Jurkat, Clone E6-1 (cell line): ENCODE measurements around the gene KREMEN1.

ENCODE experiments used
- DNase-seq: peaks from one replicate; pipeline ENCODE4 v3.0.0-alpha.2; 2011; ENCODE audit warnings: low read depth, low spot score
- H3K4me3 ChIP-seq: 2 replicates; pipeline ENCODE4 v1.5.1; 2011; ENCODE audit warnings: mild to moderate bottlenecking, low read length, control low read depth, moderate library complexity

Gene KREMEN1

DNA sequence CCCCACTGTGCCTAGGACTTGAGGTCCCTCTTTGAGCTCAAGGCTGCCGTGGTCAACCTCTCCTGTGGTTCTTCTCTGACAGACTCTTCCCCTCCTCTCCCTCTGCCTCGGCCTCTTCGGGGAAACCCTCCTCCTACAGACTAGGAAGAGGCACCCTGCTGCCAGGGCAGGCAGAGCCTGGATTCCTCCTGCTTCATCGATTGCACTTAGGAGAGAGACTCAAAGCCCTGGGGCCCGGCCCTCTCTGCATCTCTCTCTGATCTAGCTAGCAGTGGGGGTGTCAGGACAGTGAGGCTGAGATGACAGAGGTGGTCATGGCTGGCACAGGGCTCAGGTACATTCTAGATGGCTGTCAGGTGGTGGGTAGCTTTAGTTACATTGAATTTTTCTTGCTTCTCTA, 69.3 kb downstream of the KREMEN1 start:
- DNase-seq = no peak
- H3K4me3 ChIP-seq = no peak overlapping the region

DNA sequence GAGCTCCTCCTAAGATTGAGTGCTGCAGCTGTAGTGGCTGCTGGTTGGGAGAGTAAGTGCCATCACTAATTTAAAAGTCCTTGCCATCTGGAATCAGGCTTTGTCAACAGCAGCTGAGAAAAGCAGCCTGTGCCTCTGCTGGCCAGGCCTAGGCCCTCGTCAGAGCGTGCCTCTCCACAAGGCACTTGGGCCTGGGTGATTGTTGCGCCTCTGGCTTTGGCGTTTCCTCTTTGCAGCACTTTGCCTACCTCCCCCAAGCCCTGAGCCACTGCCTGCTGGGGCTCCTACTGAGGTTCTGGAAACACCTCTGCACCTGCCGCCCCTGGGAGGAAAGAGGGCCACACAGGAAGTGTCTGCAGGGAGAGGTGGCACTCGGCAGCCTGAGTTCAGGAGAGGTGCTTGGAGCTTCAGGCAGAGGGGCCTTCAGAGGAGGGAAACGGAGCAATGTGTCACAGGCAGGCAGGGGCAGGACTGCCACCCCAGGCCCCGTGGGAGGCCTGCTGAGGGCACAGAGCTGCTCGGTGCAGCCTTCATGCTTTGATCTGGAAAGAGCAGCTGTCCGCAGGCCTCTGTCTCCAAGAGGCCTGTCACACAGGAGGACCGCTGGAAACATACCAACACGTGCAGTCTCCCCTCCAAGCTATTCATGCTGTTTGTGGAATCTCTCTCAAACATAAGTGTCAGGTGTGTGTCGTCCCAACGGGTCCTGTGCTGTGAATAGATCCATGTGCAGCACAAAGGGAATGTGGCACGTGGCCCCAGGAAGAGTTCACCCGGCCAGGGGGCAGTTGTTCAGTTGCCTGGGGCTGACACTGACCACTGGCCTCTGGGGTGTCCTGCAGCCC, 71.3 kb downstream of the KREMEN1 start:
- DNase-seq = peak; percentile 44
- no peak overlapping the region for H3K4me3 ChIP-seq

DNA sequence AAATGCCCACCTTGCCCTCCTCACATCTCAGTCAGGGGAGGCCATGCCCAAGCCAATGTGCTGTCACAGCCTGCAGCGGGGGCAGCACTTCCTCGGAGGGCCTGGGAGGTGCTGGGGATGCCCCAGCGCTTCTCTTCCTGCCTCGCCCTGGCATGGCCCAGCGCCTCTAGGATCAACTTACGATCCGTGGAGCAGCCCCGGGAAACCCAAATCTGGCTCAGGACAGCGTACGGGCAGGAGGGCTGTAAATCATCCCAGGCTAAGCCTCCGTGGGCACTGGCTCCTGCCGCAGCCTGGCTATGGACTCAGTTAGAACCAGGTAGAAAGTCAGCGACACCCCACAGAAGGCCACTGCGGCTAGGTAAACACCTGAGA, 71.9 kb downstream of the KREMEN1 start:
- H3K4me3 ChIP-seq = no peak overlapping the region
- no peak for DNase-seq

DNA sequence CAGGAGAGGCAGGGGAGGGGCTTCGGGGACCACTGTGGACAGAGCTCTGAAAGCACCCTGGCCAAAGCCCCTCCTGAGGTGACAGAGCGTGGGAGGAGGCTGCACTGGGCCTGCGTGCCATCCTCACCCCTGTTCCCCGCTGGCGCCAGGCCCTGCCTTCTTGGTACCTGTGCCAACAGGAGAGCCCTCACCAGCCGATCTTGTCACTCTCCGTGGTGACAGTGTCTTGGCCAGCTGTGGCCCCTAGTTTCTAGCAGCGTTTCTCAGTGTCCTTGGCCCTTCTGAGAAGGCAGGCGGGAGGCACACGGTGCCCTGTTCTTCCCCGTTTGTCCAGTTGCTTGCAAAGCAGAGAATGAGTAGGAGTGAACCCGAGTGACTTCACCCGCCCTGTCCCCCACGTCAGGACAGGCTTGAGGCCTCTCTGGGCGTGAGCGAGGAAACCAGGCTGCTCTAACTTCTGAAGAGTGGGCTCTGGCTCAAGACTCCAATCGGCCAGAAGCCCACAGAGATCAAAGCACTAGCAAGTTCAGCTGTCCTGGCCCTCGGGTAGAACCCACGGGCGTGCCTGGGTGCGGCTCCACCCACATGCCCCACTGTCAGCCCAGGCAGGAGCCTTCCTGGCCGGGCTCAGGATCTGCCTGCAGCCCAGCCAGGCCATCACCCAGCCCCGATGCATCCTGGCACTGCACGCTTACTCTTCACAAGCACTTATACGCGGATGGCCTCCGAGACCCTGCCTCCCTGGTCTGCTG, 72.7 kb downstream of the KREMEN1 start:
- no peak for DNase-seq

DNA sequence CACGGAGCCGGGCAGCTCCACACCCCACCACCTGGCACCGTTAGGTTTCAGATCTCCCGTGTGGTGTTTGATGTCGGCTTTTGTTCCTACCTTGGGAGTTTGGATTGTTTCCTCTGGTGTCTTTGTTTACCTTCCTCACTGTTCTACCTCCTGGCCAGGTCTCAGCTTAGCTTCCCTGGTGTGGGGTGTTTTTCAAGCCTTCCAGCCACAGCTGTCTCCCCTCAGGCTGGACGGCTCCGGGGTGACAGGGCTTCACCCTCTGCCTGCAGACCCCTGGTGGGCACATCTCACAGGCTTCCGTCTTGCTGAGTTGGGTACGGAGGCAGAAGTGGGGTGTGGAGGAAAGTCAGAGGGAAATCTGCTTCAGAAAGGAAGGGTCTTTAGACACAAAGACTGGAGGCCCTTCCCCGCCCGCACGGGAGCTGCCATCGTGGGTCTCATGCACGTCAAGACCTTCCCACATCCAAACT, 73.3 kb downstream of the KREMEN1 start:
- no peak for DNase-seq
- H3K4me3 ChIP-seq = no peak overlapping the region

More for the DNA sequence above, 72.7 kb downstream of the KREMEN1 start:
- no peak overlapping the region for H3K4me3 ChIP-seq

DNA sequence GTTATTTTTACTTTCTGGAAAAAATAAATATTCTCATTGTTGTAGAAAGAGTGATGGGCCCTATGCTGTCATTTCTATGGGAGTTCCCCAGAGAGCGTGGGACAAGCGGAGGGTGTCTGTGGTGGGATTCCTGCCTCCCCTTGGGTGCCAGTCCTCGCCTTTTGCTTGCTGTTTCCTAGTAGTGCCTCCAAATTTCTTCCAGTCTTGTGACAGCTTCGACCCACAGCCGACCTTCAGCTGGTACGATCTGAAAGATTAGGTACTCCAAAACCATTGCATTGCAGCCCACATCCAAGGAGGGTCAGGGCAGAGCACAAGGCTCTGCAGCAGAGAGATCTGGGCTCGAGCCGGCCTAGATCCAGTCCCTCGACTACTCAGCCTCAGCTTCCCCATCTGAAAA, 73.9 kb downstream of the KREMEN1 start:
- H3K4me3 ChIP-seq = no peak overlapping the region
- no peak for DNase-seq

DNA sequence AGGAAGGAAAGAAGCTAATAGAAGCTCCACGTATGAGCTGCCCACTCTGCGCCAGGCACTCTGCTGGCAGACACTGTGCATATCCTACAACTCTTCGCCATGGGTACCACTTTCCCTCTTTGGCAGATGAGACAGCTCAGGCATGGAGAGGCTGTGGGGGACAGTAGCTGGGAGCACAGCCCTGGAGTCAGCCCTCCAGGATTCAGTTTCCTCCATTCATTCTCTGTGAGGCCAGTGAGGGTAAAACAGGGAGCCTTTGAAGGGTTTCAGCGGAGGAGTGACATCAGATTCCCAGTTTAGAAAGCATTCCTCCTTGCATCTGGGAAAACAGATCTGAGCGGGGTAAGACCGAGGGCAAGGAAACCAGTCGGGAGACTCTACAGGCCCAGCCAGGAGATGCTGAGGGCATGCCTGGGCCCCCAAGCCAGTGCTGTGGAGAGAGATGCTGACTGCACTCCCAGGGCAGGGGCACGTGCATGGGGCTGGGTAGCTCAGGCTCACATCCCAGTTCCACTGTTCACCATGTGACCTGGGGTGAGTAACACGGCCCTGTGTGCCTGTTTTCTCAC, 74.6 kb downstream of the KREMEN1 start:
- no peak for DNase-seq
- H3K4me3 ChIP-seq = no peak overlapping the region

DNA sequence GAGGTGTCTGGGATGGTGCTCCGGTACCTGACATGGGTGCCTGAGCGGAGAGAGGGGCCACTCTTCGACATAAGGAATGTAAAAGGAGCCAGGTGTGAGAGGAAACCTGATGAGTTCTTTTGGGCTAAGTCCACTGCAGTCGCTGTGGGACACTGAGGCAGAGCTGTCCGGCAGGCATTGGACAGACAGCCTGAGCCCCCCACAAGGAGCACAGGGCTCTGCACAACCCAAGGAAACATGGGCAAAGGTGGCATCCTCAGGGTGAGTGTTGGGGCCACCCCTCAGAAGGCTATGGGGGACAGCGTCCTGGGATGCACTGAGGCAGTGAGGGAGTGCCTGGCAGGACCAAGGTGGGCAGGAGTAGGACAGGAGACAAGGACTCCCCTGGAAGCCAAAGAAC, 75.2 kb downstream of the KREMEN1 start:
- no peak for DNase-seq
- no peak overlapping the region for H3K4me3 ChIP-seq

DNA sequence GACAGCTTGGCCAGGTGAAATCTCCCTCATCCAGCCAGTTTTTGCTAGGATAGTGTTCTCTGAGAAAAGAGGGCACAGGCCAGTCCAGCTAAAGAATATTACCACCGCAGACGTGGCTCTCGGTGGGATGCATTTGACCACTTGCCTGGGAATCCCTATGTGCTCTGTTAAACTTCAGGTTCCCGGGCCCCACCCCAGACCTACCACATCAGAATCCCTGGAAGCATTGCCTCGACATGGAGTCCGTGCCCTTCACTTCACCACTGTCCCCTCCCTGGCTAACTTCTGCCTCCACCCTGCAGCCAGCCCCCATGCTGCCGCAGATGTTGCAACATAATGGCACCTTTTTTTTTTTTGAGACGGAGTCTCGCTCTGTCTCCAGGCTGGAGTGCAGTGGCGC, 76.0 kb downstream of the KREMEN1 start:
- no peak for DNase-seq
- H3K4me3 ChIP-seq = no peak overlapping the region

DNA sequence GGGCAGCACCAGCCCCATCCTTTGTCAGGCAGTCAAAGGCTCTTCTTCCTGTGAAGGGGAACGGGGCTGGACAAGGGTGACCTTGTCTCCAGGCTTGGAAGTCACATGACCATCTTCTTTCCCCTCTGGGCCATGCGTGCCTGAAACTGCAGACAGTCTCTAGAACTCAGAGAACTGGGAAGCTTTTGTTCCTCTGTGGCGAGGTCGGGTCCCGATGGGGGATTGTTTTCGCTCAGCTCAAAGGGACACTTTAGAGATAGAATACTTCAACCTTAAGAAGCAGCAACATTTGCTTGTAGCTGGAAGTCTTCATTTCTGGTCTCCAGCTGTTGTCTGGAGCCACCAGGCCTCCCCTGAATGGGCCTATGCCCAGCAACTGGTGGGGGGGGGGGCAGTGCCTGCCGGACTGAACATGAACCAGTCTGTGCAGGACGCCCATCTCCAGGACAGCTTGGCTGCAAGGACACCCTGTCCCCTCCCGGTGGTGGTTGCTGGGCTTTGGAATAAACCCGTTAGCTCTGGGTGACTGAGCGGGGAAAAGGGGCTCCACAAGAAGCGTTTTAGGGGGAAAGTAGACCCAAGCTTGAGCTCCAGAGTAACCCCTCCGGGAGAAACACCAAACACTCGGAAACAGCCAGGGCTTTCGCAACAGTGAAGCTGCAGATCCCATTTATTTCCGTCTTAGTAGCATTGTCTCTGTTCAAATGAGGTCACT, 77.2 kb downstream of the KREMEN1 start:
- DNase-seq = no peak
- H3K4me3 ChIP-seq = no peak overlapping the region

DNA sequence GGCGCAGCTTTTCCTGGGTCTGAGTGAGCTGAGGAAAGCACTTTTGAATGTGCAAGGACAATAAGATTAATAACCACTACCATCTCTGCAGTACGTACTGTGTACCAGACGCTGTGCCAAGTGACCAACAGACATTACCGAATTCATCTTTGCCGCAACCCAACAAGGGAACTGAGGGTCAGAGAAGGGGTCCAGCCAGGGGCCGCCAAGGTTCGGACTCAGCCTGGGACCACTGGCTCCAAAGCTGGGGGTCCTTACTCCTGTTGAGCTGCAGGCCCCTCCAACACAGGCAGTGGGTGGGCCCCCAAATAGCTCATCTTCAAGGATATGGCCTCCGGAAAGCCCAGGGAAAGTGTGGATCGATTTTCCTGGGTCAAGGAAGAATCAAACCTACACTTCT, 77.9 kb downstream of the KREMEN1 start:
- DNase-seq = no peak
- H3K4me3 ChIP-seq = no peak overlapping the region

DNA sequence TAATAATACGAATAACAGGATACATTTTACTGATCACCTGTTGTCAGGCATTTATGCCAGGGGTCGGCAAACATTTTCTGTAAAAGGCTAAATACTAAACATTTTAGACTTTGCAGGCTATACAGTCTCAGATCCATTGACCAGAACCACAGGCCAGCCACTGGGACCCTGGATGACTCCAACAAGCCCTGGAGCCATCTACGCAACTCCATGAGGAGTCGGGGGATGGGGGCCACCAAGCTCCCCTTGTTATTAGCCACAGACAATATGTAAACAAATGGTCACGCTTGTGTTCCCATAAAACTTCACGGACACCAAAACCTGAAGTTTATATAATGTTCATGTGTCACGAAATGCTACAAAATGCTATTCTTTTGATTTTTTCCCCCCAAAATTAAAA, 78.5 kb downstream of the KREMEN1 start:
- no peak overlapping the region for H3K4me3 ChIP-seq
- DNase-seq = no peak

DNA sequence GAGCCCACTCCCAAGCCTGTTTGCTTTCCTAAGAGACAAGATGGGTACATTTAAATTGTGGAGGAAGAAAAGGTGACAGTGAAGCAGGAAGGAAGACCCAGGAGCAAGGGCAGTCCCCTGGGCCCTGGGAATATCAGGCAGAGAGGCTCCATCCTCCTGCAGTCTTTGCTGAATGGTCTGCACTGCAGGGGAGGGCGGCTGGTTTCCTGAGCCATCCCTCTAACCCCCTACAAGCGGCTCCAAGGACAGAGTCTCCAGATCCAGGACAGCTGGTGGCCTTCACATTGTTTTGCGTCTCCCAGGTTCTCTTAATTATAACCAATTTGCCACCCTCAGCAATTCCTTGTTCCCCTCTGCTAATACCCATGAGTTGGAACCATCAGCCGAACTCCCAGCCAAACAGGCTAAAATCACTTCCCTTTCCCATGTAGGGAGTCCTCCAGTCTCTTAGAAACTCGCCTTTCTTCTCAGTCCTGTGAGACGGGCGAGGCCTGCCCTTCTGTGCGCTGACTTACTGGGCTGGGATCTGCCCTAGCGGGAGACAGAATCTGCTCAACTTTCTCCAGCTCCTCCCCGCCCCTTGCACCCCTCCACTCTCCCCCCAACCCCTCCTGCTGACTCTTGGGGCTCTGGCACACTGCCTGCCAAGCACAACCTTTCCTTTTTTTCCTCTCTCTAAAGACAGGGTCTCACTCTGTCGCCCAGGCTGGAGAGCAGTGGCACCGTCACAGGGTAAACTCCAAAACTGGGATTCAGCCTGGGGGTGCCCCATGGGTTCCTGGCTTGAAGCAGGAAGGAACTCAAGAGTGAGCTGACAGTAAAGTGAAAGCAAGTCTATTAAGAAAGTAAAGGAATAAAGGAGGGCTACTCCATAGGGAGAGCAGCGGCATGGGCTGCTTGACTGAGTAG, 79.5 kb downstream of the KREMEN1 start:
- no peak for DNase-seq
- no peak overlapping the region for H3K4me3 ChIP-seq

DNA sequence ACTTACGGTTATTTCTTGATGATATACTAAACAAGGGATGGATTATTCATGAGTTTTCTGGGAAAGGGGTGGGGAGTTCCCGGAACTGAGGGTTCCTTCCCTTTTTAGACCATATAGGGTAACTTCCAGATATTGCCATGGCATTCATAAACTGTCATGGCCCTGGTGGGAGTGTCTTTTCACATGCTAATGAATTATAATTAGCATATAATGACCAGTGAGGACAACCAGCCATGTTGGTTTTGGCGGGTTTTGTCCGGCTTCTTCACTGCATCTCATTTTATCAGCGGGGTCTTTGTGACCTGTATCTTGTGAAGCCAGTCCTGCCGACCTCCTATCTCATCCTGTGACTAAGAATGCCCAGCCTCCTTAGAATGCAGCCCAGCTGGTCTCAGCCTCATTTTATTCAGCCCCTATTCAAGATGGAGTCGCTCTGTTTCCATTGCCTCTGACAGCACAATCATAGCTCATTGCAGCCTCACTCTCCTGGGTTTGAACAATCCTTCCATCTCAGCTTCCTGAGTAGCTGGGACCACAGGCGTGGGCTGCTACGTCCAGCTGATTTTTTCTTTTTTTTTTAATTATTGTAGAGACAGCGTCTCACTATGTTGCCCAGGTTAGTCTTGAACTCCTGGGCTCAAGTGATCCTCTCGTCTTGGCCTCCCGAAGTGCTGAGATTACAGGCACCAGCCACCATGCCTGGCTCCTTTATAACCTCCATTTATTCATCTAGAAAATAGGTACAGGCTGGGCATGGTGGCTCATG, 80.3 kb downstream of the KREMEN1 start:
- H3K4me3 ChIP-seq = no peak overlapping the region

DNA sequence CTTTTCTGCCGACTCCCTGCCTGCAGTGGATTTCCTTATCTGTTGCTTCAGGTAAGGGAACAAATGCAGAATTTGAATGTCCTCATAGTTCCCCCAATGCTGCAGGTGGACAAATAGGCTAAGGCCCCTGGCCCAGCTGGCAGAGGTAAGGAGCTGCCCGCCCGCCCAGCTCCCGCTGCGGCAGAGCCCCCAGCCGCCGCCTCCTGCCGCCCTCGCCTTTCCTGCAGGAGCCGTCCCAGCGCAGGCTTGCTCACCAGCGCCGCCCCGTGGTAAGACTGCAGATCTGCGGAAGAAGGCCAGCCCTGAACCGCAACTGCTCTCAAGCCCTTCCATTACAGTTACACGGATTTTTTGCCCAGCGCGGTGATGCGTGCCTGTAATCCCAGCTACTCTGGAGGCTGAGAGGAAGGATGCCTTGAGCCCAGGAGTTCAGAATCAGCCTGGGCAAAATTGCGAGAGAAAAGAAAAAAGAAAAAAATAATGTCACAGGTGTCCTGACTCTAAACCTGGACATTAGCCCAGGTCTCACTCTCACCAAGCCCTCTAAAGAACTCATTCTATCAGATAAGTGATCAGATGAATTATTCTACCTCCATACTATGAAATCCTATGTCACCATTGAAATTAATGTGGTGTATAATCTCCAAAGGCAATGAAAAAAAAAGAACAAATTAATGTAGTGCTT, 81.7 kb downstream of the KREMEN1 start:
- peak; percentile 52 for DNase-seq

More for the DNA sequence above, 80.3 kb downstream of the KREMEN1 start:
- DNase-seq = no peak

DNA sequence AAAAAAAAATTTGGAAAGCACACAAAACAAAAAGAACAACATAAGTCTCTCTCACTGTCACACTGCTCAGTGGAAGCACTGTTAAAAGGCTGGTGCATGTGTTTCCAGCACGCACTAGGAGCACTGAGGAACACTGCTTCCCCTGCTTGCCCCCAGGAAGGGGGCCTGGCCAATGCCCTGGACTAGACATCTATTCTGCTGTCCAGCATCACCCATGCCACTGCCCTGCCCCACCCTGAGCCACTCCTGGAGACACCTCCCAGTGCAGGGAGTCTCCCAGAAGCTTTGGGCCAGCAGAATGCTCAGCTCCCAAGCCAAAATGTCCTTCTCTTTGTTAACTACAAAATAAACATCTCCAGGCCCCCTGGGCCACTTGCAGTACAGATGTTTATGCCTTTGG, 83.1 kb downstream of the KREMEN1 start:
- H3K4me3 ChIP-seq = no peak overlapping the region
- DNase-seq = no peak

More for the DNA sequence above, 81.7 kb downstream of the KREMEN1 start:
- H3K4me3 ChIP-seq = peak overlapping the region; percentile 31

DNA sequence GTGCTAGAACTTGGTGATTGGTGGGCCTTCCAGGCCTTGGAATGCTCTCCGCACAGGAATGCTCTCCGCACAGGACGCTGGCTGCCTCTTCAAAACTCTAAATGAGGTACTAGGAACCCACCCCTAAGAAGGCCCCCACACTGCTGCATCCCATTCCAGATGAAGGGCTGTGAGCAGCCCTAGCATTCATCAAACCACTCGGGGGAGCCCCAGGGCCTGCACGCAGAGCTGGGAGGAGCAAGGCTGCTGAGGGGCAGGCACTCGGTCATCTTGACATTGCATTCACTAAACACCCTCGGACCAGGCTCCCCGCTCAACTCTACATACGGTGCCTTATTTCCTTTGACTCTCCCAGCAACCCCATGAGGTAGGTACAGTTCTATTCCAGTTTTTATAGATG, 83.7 kb downstream of the KREMEN1 start:
- no peak for DNase-seq
- H3K4me3 ChIP-seq = no peak overlapping the region
